Measurements from ENCODE around the gene G6PC3.
"Not testable (repeated sequence)": the region's sequence is repeated elsewhere in the genome, so short reads cannot be mapped to it uniquely, and the experiment has no call there.

The G6PC3 gene

GRCh38 chr17:44030482-44030881, 40.1 kb upstream of the G6PC3 start (continued):
- TF ChIP-seq SP7 (tag by site-specific recombination; IDR thresholded peaks at IDR 0.05) (no peak), ZNF596 (tag by site-specific recombination; IDR thresholded peaks at IDR 0.05) (no peak), ZNF791 (tag by site-specific recombination; IDR thresholded peaks at IDR 0.05) (no peak)

GRCh38 chr17:44033861-44034408, 36.6 kb upstream of the G6PC3 start:
- no peak overlapping the region for H3K27ac ChIP-seq (ENCODE audit: extremely low read depth, low read depth, low read length)
- CTCF ChIA-PET = no interaction called here
- POLR2A ChIA-PET = no interaction called here
- H3K4me3 ChIP-seq (ENCODE audit: low read depth, low read length) = no peak overlapping the region
- H3K9me3 ChIP-seq (ENCODE audit: control insufficient read depth, insufficient read depth, low read depth, low read length) = no peaks in the 10 kb centered on the region
- TF ChIP-seq PRDM10 (tag by site-specific recombination; IDR thresholded peaks at IDR 0.05) (no peak), ZNF324 (tag by site-specific recombination; IDR thresholded peaks at IDR 0.05) (no peak), ZBTB11 (tag by site-specific recombination; conservative IDR thresholded peaks at IDR 0.05; ENCODE audit: low read depth) (0 out of 2 replicates have a peak, but pooled peaks have one; percentile 23), ZNF529 (tag by site-specific recombination; IDR thresholded peaks at IDR 0.05; ENCODE audit: insufficient replicate concordance) (no peak)
- H3K36me3 ChIP-seq (ENCODE audit: control insufficient read depth in 2 of 2, insufficient read depth in 1 of 2, low read length in 2 of 2) = peaks cover 62 to 77% of the 10 kb centered on the region in 2 experiments
- no peaks in the 10 kb centered on the region for H3K4me1 ChIP-seq (ENCODE audit: control insufficient read depth, insufficient read depth, low read length)

- POLR2A ChIA-PET; H3K9me3 ChIP-seq (ENCODE audit: control insufficient read depth, insufficient read depth, low read depth, low read length); H3K4me1 ChIP-seq (ENCODE audit: control insufficient read depth, insufficient read depth, low read length); H3K4me3 ChIP-seq (ENCODE audit: low read depth, low read length); CTCF ChIA-PET; H3K27ac ChIP-seq (ENCODE audit: extremely low read depth, low read depth, low read length): not testable (repeated sequence)
- H3K36me3 ChIP-seq (ENCODE audit: control insufficient read depth in 2 of 2, insufficient read depth in 1 of 2, low read length in 2 of 2) = peaks cover 67 to 74% of the 10 kb centered on the region in 2 experiments
These were observed 35.8 kb upstream of the G6PC3 start for GRCh38 chr17:44034688-44035087.

GRCh38 chr17:44037471-44037870, 33.1 kb upstream of the G6PC3 start:
- CTCF ChIA-PET = no interaction called here
- POLR2A ChIA-PET = no interaction called here
- Histone ChIP-seq H3K4me1 (ENCODE audit: control insufficient read depth, insufficient read depth, low read length) (peaks cover 7% of the 10 kb centered on the region), H3K4me3 (ENCODE audit: low read depth, low read length) (no peak overlapping the region), H3K9me3 (ENCODE audit: control insufficient read depth, insufficient read depth, low read depth, low read length) (no peaks in the 10 kb centered on the region), H3K27ac (ENCODE audit: extremely low read depth, low read depth, low read length) (no peak overlapping the region), H3K36me3 (ENCODE audit: control insufficient read depth in 2 of 2, insufficient read depth in 1 of 2, low read length in 2 of 2) (peaks cover 56 to 60% of the 10 kb centered on the region in 2 experiments)
- TF ChIP-seq ZBTB6 (tag by site-specific recombination; IDR thresholded peaks at IDR 0.05) = no peak
- no peak for TF ChIP-seq ZNF391 (tag by site-specific recombination; IDR thresholded peaks at IDR 0.05; ENCODE audit: borderline replicate concordance, low read depth)
- TF ChIP-seq ZFP69B (tag by site-specific recombination; IDR thresholded peaks at IDR 0.05) = no peak
- TF ChIP-seq ZBTB44 (tag by site-specific recombination; IDR thresholded peaks at IDR 0.05) = no peak
- TF ChIP-seq FEZF1 (tag by site-specific recombination; IDR thresholded peaks at IDR 0.05) = no peak
- TF ChIP-seq ZNF707 (tag by site-specific recombination; IDR thresholded peaks at IDR 0.05) = no peak
- no peak for TF ChIP-seq ZNF692 (tag by site-specific recombination; IDR thresholded peaks at IDR 0.05)
- no peak for TF ChIP-seq ZNF549 (tag by site-specific recombination; IDR thresholded peaks at IDR 0.05)
- no peak for TF ChIP-seq ZNF341 (tag by site-specific recombination; IDR thresholded peaks at IDR 0.05; ENCODE audit: low read depth)
- no peak for TF ChIP-seq ZNF366 (tag by site-specific recombination; conservative IDR thresholded peaks at IDR 0.05)
- TF ChIP-seq ZBTB17 (tag by site-specific recombination; IDR thresholded peaks at IDR 0.05) = no peak
- TF ChIP-seq ZNF48 (tag by site-specific recombination; IDR thresholded peaks at IDR 0.05) = no peak
